Measurements from ENCODE around the gene AFF3. TPM values are rescaled to one million over a fixed set of nuclear protein-coding genes. Genes with fewer than 3 reads are reported as not detected.

The AFF3 gene
- total and polyA plus RNA-seq, 2 experiments from 2014 or later = 7.3 to 7.8 TPM

GRCh38 chr2:100064592-100065428 is 77.6 kb downstream of the AFF3 start:
- Histone ChIP-seq H3K36me3 (replicated peaks; ENCODE audit: insufficient read depth, low read depth) (no peaks in the 10 kb centered on the region), H2AFZ (no peak overlapping the region), H3K9me3 (ENCODE audit: low read depth) (no peaks in the 10 kb centered on the region), H3K79me2 (peaks cover 4% of the 10 kb centered on the region), H3K4me2 (no peak overlapping the region), H4K20me1 (ENCODE audit: insufficient read depth, poor library complexity, severe bottlenecking) (no peaks in the 10 kb centered on the region), H3K9me2 (replicated peaks; ENCODE audit: insufficient read depth) (no peaks in the 10 kb centered on the region), H3K4me3 (no peak overlapping the region), H3K4me1 (ENCODE audit: insufficient read depth) (peaks cover 23% of the 10 kb centered on the region), H3K27ac (no peak overlapping the region), H3K27me3 (no peaks in the 10 kb centered on the region)
- DNase-seq (ENCODE audit: low spot score) = no peak
- 70% methylated on average over 9 of the region's 9 CpGs for WGBS (ENCODE audit: low lambda C conversion rate, missing lambda C conversion rate)
- TF ChIP-seq EZH2 (IDR thresholded peaks at IDR 0.05; ENCODE audit: borderline replicate concordance) (no peak), CTCF (IDR thresholded peaks at IDR 0.05; ENCODE audit: poor library complexity) (no peak), EZH2phosphoT487 (IDR thresholded peaks at IDR 0.05; ENCODE audit: low read depth, severe bottlenecking, unreplicated experiment) (no peak)

- Histone ChIP-seq H3K4me2 (no peak overlapping the region), H3K79me2 (peaks cover 4% of the 10 kb centered on the region), H3K27me3 (no peaks in the 10 kb centered on the region), H3K4me1 (ENCODE audit: insufficient read depth) (peaks cover 18% of the 10 kb centered on the region), H3K36me3 (replicated peaks; ENCODE audit: insufficient read depth, low read depth) (no peaks in the 10 kb centered on the region), H3K4me3 (no peak overlapping the region), H2AFZ (no peak overlapping the region), H3K27ac (no peak overlapping the region), H3K9me3 (ENCODE audit: low read depth) (no peaks in the 10 kb centered on the region), H4K20me1 (ENCODE audit: insufficient read depth, poor library complexity, severe bottlenecking) (no peaks in the 10 kb centered on the region), H3K9me2 (replicated peaks; ENCODE audit: insufficient read depth) (no peaks in the 10 kb centered on the region)
- TF ChIP-seq CTCF (IDR thresholded peaks at IDR 0.05; ENCODE audit: poor library complexity) (no peak), EZH2phosphoT487 (IDR thresholded peaks at IDR 0.05; ENCODE audit: low read depth, severe bottlenecking, unreplicated experiment) (no peak), EZH2 (IDR thresholded peaks at IDR 0.05; ENCODE audit: borderline replicate concordance) (no peak)
- WGBS (ENCODE audit: low lambda C conversion rate, missing lambda C conversion rate) = 100% methylated on average over 2 of the region's 2 CpGs
- no peak for DNase-seq (ENCODE audit: low spot score)
These were observed 78.2 kb downstream of the AFF3 start for GRCh38 chr2:100064165-100064564.

- no peaks in the 10 kb centered on the region for H3K27me3 ChIP-seq
- H3K9me2 ChIP-seq (replicated peaks; ENCODE audit: insufficient read depth) = no peaks in the 10 kb centered on the region
These were observed 78.9 kb downstream of the AFF3 start for GRCh38 chr2:100063459-100063953.

More at GRCh38 chr2:100063459-100063953, 78.9 kb downstream of the AFF3 start:
- Histone ChIP-seq H4K20me1 (ENCODE audit: insufficient read depth, poor library complexity, severe bottlenecking) (no peaks in the 10 kb centered on the region), H3K4me2 (no peak overlapping the region), H3K36me3 (replicated peaks; ENCODE audit: insufficient read depth, low read depth) (no peaks in the 10 kb centered on the region), H3K27ac (no peak overlapping the region), H3K79me2 (peaks cover 4% of the 10 kb centered on the region), H3K9me3 (ENCODE audit: low read depth) (no peaks in the 10 kb centered on the region), H2AFZ (no peak overlapping the region), H3K4me1 (ENCODE audit: insufficient read depth) (peaks cover 16% of the 10 kb centered on the region), H3K4me3 (no peak overlapping the region)
- DNase-seq (ENCODE audit: low spot score) = no peak
- WGBS (ENCODE audit: low lambda C conversion rate, missing lambda C conversion rate) = 97% methylated on average over 5 of the region's 5 CpGs
- TF ChIP-seq CTCF (IDR thresholded peaks at IDR 0.05; ENCODE audit: poor library complexity) (no peak), EZH2phosphoT487 (IDR thresholded peaks at IDR 0.05; ENCODE audit: low read depth, severe bottlenecking, unreplicated experiment) (no peak), EZH2 (IDR thresholded peaks at IDR 0.05; ENCODE audit: borderline replicate concordance) (no peak)

All from hepatocyte (in vitro differentiated cells).